ENCODE data around the gene DNAH2.

GRCh38 chr17:7687072-7687907 is 30.3 kb upstream of the DNAH2 start, which contains the start of gene TP53:
- no peak for TF ChIP-seq EZH2 (optimal IDR thresholded peaks at IDR 0.05; ENCODE audit: low read depth, low read length)
- TF ChIP-seq CTCF (IDR thresholded peaks at IDR 0.05; ENCODE audit: low read length), result no peak

All from MM.1S (cell line).